A673 (cell line): ENCODE measurements around the gene RGPD5. TPM values are rescaled to one million over a fixed set of nuclear protein-coding genes. Genes with fewer than 3 reads are reported as not detected.
"Not testable (repeated sequence)": the region's sequence is repeated elsewhere in the genome, so short reads cannot be mapped to it uniquely, and the experiment has no call there.

ENCODE experiments used
- Bru-seq: library from RNA; stranded (reverse); fragments of 400-500 nt; gene quantifications from one replicate; lab custom pipeline; 2021; lab: Mats Ljungman, UMichigan
- BruChase-seq, 2 experiments: library from RNA; stranded (reverse); fragments of 400-500 nt; gene quantifications; one replicate each; lab custom pipeline; 2021; lab: Mats Ljungman, UMichigan
- BruUV-seq: library from RNA; stranded (reverse); fragments of 400-500 nt; replicated peaks from 2 replicates; lab custom pipeline; 2021; lab: Mats Ljungman, UMichigan
- CTCF ChIA-PET: fragments of 300-600 bp; sonication (Branson Sonifier 250); formaldehyde crosslinking; loops from one replicate; lab custom pipeline; 2022; ENCODE audit warnings: antibody characterized with exemption; lab: Charles Lee
- POLR2A ChIA-PET: fragments of 300-600 bp; sonication (Branson Sonifier 250); formaldehyde crosslinking; loops from one replicate; lab custom pipeline; 2022; ENCODE audit warnings: antibody characterized with exemption; ENCODE audit not compliant: low non-redundant PET; lab: Charles Lee
- DNase-seq: peaks from one replicate; pipeline ENCODE4 v3.0.0-alpha.2; 2015; ENCODE audit warnings: low spot score
- H3K27ac ChIP-seq: fragments of 200-600 bp; sonication (generic); 2 replicates; pipeline ENCODE4 v1.5.1; 2016; ENCODE audit warnings: mixed run types, low read depth, mild to moderate bottlenecking, mixed read lengths, antibody characterized with exemption, low read length; ENCODE audit not compliant: poor library complexity, severe bottlenecking
- H3K27me3 ChIP-seq: fragments of 200-600 bp; sonication (generic); replicated peaks from 2 replicates; pipeline ENCODE4 v1.6.1; 2017; ENCODE audit warnings: mixed run types, low read depth, mild to moderate bottlenecking, mixed read lengths, antibody characterized with exemption, low read length; ENCODE audit not compliant: insufficient read depth, poor library complexity
- H3K36me3 ChIP-seq: fragments of 200-600 bp; sonication (generic); 2 replicates; pipeline ENCODE4 v1.6.1; 2016; ENCODE audit warnings: mixed run types, mild to moderate bottlenecking, mixed read lengths, antibody characterized with exemption, low read length; ENCODE audit not compliant: insufficient read depth, poor library complexity, severe bottlenecking
- H3K4me1 ChIP-seq: fragments of 200-600 bp; sonication (generic); 2 replicates; pipeline ENCODE4 v1.6.1; 2017; ENCODE audit warnings: mixed run types, mild to moderate bottlenecking, mixed read lengths, antibody characterized with exemption, low read length; ENCODE audit not compliant: insufficient read depth, poor library complexity, severe bottlenecking
- H3K4me3 ChIP-seq: fragments of 200-600 bp; sonication (generic); 2 replicates; pipeline ENCODE4 v1.5.1; 2016; ENCODE audit warnings: low read depth, mixed run types, mild to moderate bottlenecking, mixed read lengths, low read length; ENCODE audit not compliant: poor library complexity, severe bottlenecking
- H3K9me3 ChIP-seq: fragments of 200-600 bp; sonication (generic); 2 replicates; pipeline ENCODE4 v1.6.1; 2016; ENCODE audit warnings: mixed run types, low read depth, mild to moderate bottlenecking, mixed read lengths, antibody characterized with exemption, low read length; ENCODE audit not compliant: poor library complexity, severe bottlenecking
- intact Hi-C: fragments of 100-400 bp; cut with micrococcal nuclease; formaldehyde crosslinking; loops from one replicate; pipeline ENCODE4 v1.10.0; 2022; ENCODE audit not compliant: unreplicated experiment
- long read RNA-seq: library from polyadenylated mRNA; stranded (forward); transcript quantifications from one replicate; pipeline ENCODE4 v2.0.0, GENCODE V29; 2022
- total RNA-seq: library from RNA; stranded (reverse); gene quantifications from 2 replicates; pipeline ENCODE4 v1.2.3, GENCODE V29; 2021

Gene RGPD5
- total RNA-seq (45.6 and 68.8 TPM in 2 replicates), Bru-seq, nascent RNA (percentile 16 among the genes with signal in this experiment), BruChase-seq, experiment 1, labeled RNA remaining after a 2-hour chase (percentile 14 among the genes with signal in this experiment), BruChase-seq, experiment 2, labeled RNA remaining after a 6-hour chase (percentile 11 among the genes with signal in this experiment)
- long read RNA-seq, full-length matches to known transcripts = 5 of 12 reads
- long read RNA-seq, partial matches to known transcripts = 1 of 12 reads
- long read RNA-seq, other reads (novel, unspliced or antisense) = 6 of 12 reads

GRCh38 chr2:109794074-109794737, at the start of gene RGPD5:
Gene RGPD5, plus strand, starts transcription at chr2:109794305. Its CDS starts 161 bp downstream, at chr2:109794466.
- DNase-seq, H3K4me1 ChIP-seq, intact Hi-C loops, CTCF ChIA-PET, BruUV-seq, H3K27ac ChIP-seq, H3K27me3 ChIP-seq, H3K4me3 ChIP-seq, H3K36me3 ChIP-seq, POLR2A ChIA-PET, H3K9me3 ChIP-seq: not testable (repeated sequence)

- H3K27me3 ChIP-seq, H3K27ac ChIP-seq, DNase-seq, H3K4me1 ChIP-seq, CTCF ChIA-PET, H3K36me3 ChIP-seq, H3K9me3 ChIP-seq, BruUV-seq, intact Hi-C loops, POLR2A ChIA-PET, H3K4me3 ChIP-seq: not testable (repeated sequence)
Measured at GRCh38 chr2:109751572-109751971, 42.5 kb upstream of the RGPD5 start.

GRCh38 chr2:109757163-109757824, 36.8 kb upstream of the RGPD5 start:
- DNase-seq, H3K9me3 ChIP-seq, CTCF ChIA-PET, H3K27me3 ChIP-seq, H3K4me1 ChIP-seq, POLR2A ChIA-PET, H3K36me3 ChIP-seq, intact Hi-C loops, H3K27ac ChIP-seq, BruUV-seq, H3K4me3 ChIP-seq: not testable (repeated sequence)

- intact Hi-C loops, H3K27me3 ChIP-seq, CTCF ChIA-PET, H3K27ac ChIP-seq, POLR2A ChIA-PET, H3K4me3 ChIP-seq, BruUV-seq, H3K36me3 ChIP-seq, H3K4me1 ChIP-seq, H3K9me3 ChIP-seq, DNase-seq: not testable (repeated sequence)
Measured at GRCh38 chr2:109760265-109761042, 33.7 kb upstream of the RGPD5 start.

- H3K27me3 ChIP-seq, BruUV-seq, H3K36me3 ChIP-seq, H3K27ac ChIP-seq, CTCF ChIA-PET, DNase-seq, H3K9me3 ChIP-seq, POLR2A ChIA-PET, H3K4me3 ChIP-seq, H3K4me1 ChIP-seq, intact Hi-C loops: not testable (repeated sequence)
Measured at GRCh38 chr2:109761043-109761454, 33.1 kb upstream of the RGPD5 start.

GRCh38 chr2:109761976-109762375, 32.1 kb upstream of the RGPD5 start:
- POLR2A ChIA-PET, H3K27ac ChIP-seq, H3K9me3 ChIP-seq, H3K36me3 ChIP-seq, CTCF ChIA-PET, H3K27me3 ChIP-seq, H3K4me3 ChIP-seq, DNase-seq, intact Hi-C loops, H3K4me1 ChIP-seq, BruUV-seq: not testable (repeated sequence)

- POLR2A ChIA-PET, H3K27ac ChIP-seq, BruUV-seq, H3K27me3 ChIP-seq, H3K4me1 ChIP-seq, intact Hi-C loops, H3K4me3 ChIP-seq, CTCF ChIA-PET, H3K36me3 ChIP-seq, DNase-seq, H3K9me3 ChIP-seq: not testable (repeated sequence)
Measured at GRCh38 chr2:109766074-109766473, 28.0 kb upstream of the RGPD5 start.
